HG03066 (cell line): ENCODE results near the gene KLK11.

Experiments used
- ATAC-seq: cut with Tn5 transposase; IDR thresholded peaks from one replicate; pipeline ENCODE4 v1.9.1; 2021; ENCODE audit warnings: low read depth; ENCODE audit not compliant: unreplicated experiment

The KLK11 gene, protein sequence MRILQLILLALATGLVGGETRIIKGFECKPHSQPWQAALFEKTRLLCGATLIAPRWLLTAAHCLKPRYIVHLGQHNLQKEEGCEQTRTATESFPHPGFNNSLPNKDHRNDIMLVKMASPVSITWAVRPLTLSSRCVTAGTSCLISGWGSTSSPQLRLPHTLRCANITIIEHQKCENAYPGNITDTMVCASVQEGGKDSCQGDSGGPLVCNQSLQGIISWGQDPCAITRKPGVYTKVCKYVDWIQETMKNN

DNA sequence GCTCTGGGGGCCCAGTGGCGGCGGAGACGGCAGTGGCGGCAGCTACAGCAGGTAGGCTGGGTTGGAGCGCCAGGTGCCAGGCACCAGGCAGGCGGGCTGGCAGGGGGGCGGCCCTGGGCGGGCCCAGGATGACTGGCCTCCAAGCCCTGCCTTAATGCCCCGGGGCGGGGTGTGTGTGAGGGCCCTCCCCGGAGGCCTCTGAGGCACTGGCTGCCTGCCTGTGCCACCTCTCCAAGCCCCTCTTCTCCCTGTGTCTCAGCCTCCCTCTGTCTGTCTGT lies at the start of gene KLK11:
TSS of gene KLK11 (minus strand) at position 63 of the 278 bp plus-strand sequence. CDS start 985 bp downstream, outside the sequence.
- ATAC-seq, result no peak

- ATAC-seq, result no peak
These were observed 49.6 kb upstream of the KLK11 start for GRCh38 chr19:51075998-51076397.

GRCh38 chr19:51071095-51071405 lies 44.6 kb upstream of the KLK11 start:
- no peak for ATAC-seq

DNA sequence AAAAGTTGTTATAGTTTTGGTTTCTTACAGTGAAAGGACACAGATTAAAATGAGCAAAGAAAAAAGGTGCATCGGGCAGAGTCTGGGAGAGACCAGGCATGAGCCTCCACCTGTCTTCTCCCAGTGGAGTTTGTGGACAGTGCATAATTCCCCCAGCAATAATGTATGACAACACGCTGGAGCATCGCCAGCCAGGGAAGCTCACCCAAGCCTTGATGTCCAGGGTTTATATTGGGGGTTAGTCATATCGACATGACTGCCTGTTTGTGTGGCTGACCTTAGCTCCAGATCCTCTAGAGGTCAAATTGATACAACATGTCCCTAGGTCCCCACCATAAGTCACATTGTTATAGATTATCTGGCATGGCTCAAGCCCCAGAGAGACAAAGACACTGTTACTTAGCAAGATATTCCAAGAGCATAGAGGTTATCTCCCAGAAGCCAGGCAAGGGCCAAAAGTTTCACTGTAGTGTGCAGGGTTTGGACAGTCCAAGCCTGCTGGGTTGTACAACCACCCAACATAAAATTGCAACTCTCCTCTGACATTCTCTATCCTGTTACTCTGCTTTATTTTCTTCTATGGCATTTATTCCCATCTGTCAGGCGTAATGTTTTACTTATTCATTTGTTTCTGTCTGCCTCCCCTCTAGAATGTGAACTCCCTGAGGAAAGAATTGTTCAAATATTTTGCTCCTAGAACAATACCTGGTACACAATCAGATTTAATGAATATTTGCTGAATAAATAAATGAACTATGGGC lies 44.1 kb upstream of the KLK11 start:
- no peak for ATAC-seq

GRCh38 chr19:51066393-51067186 lies 40.2 kb upstream of the KLK11 start:
- ATAC-seq, result no peak

DNA sequence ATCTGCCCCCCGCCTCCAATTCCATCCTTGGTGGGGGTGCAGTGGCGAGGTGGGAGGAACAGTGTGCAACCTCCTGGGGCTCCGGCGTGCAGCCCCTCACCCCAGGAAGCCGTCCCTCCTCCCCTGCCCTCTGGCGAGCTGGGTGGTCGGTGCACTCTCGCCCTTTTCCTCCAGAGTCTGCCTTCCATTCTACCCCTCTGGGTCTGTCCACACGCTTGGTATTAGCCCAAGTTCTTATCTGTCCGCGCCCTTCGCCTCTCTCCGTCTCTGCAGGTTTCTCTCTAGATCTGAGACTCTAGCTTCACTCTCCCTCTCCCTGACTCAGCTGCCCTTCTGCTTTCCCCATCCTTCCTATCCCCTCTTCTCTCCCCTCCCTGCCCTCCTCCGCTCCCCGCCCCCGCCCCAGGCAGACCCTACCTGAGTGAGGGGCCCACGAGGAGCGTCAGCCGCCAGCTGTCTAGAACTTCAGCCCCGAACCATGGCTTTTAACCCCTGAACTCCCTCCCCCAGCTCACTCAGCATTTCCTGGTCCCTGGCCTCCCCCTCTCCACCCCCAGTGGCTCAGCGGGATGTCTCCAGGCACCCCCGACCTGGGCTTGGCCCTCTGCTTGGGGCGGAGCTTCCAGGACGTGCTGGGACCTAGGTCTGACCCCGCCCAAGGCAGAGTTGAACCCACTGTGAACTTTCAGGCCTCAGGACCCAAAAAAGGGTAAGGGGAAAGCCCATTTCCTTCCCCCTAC lies 39.0 kb upstream of the KLK11 start:
- no peak for ATAC-seq

- ATAC-seq, result no peak
These were observed 38.3 kb upstream of the KLK11 start, which contains the start of gene KLK13 for GRCh38 chr19:51064534-51065220. Gene KLK13 (minus strand): TSS chr19:51065092. CDS start chr19:51065067, 25 bp downstream.

DNA sequence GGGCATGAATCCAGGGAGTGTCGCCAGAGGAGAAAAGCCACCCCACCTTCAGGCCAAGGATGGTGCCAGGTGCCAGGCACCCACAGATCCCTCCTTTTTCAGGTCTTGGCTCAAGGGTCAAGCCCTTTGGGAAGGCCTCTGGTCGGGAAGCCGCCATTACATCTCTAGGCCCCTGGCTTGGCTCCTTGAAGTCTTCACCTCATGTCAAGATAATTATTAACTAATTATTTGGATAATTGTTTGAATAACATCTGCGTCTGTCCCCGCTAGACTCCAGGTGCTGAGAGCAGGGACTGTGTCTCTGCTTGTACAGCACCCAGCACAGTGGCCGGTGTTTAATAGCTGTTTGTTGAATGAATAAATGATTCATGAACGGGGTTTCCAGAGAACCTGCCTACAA lies 37.2 kb upstream of the KLK11 start:
- ATAC-seq, result no peak

DNA sequence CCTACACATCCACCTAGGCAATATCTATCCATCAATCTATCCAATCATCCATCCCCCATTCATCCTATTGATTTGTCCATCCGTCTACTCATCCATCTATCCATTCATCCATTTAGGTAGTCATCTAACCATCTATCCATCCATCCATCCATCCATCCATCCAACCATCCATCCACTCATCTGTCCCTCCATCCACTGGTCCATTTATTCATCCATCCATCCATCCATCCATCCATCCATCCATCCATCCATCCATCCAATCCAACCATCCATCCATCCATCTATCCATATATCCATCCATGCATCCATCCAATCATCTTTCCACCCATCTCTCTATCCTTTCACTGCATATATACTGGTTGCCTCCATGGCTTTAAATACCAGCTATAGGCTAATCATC lies 34.6 kb upstream of the KLK11 start:
- ATAC-seq, result no peak

- ATAC-seq, result no peak
These were observed 33.9 kb upstream of the KLK11 start for GRCh38 chr19:51060336-51060735.

DNA sequence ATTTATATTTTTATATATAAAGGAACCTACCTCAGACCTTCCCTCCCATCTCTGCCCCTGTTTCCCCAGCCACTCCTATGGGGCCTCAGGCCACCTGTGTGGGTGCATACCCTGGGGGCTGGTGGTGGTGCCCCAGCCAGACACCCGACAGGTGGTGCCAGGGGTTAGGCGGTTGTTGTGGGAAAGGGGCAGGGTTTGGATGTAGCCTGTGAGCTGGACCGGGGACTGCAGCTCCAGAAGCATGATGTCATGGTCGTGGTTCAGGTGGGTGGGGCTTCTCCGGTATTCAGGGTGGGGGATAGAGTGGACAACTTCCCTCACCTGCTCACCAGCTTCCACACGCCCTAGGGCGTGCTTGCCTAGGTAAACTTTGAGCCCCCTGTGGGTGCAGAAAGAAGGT lies 33.3 kb upstream of the KLK11 start:
- no peak for ATAC-seq

DNA sequence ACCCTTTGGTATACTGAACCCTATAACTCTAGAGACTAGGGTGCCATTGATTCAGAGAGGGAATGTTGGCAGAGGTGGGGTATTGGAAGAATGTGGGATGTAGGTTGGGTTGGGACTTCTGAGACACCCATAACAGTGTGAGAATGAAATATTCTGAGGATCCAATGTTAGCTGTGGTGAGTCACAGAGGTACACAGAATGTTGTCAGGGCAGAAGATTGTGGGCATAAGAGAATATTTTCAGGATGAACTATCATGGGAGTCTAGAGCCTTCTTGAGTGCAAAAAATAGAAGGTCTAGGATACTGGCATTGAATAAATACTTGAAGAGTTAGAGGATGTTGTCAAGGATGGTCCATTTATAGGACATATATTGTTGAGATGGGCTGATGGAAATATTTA lies 29.4 kb upstream of the KLK11 start:
- ATAC-seq, result no peak

- ATAC-seq, result no peak
These were observed 20.6 kb upstream of the KLK11 start for GRCh38 chr19:51047031-51047335.

DNA sequence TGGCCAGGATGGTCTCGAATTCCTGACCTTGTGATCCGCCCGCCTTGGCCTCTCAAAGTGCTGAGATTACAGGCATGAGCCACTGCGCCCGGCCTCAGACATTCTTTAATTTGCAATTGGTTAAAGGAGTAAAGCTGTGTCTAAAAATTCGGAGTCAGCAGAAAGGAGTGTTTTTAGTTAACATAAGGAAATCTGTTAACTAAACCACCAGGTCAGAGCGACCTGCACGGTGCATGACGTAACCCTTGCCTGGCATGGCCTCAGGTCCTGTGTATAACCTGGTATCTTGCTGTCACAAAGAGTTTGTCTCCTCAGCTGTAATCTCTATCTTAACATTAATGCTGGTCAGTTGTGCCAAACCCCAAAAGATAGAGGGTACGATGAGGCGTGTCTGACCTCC lies 17.9 kb upstream of the KLK11 start:
- ATAC-seq, result no peak

- no peak for ATAC-seq
These were observed 17.1 kb upstream of the KLK11 start for GRCh38 chr19:51043497-51043896.

DNA sequence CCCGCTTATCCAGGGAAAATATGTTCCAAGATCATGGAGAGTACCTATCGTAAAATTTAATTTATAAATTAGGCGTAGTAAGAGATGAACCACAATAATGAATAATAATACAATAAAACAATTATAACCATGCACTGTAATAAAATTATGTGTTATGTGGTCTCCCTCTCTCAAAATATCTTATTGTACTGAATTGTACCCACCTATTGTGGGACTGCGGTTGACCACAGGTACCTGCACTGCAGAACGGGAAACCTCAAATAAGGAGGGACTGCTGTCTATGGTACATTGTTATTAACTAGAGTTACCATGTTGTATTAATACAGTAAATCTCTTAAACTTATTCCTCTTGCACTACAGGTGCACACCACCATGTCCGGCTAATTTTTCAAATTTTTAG lies 13.7 kb upstream of the KLK11 start:
- no peak for ATAC-seq

GRCh38 chr19:51036519-51036918 lies 10.1 kb upstream of the KLK11 start:
- no peak for ATAC-seq

GRCh38 chr19:51034704-51035103 lies 8.3 kb upstream of the KLK11 start, which contains the start of gene KLK12:
Gene KLK12 (minus strand): TSS chr19:51035002. CDS start chr19:51034621, 381 bp downstream.
- no peak for ATAC-seq

DNA sequence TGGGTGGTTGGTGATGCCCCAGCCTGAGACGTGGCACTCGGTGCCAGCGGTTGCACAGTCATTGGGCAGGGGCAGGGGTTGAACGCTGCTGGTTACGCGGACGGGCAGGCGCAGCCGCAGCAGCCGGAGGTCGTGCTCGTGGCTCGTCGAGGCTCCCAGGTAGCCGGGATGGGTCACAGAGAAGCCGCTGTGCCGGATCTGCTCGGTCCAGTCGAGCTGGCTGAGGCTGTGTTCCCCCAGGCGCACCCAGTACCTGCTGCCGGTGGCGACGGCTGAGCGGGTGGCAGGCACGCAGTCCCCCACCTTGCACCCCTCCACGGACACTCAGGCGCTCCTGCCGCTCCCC lies 5.4 kb upstream of the KLK11 start:
- ATAC-seq, result no peak

GRCh38 chr19:51031220-51031879 lies 4.9 kb upstream of the KLK11 start:
- no peak for ATAC-seq
